Smooth muscle cell (in vitro differentiated cells): ENCODE results near the gene TKTL2. TPM values are rescaled to one million over a fixed set of nuclear protein-coding genes. Genes with fewer than 3 reads are reported as not detected.

Source experiments
- DNase-seq: peaks from one replicate; lab custom pipeline; 2025; ENCODE audit not compliant: unreplicated experiment; lab: John Stamatoyannopoulos, UW
- H2AFZ ChIP-seq: fragments of 200-600 bp; sonication (generic); 2 replicates; pipeline ENCODE4 v1.6.0; 2016; ENCODE audit warnings: antibody characterized with exemption, low read depth, mild to moderate bottlenecking
- H3F3A ChIP-seq: fragments of 200-600 bp; sonication (generic); 2 replicates; pipeline ENCODE4 v1.6.0; 2017; ENCODE audit warnings: antibody characterized with exemption, low read depth
- H3K27ac ChIP-seq: fragments of 200-600 bp; sonication (generic); 2 replicates; pipeline ENCODE4 v1.5.1; 2016; ENCODE audit warnings: low read depth, mild to moderate bottlenecking
- H3K27me3 ChIP-seq: fragments of 200-600 bp; sonication (generic); 2 replicates; pipeline ENCODE4 v1.6.1; 2016; ENCODE audit warnings: low read depth, mild to moderate bottlenecking
- H3K36me3 ChIP-seq: fragments of 200-600 bp; sonication (generic); 2 replicates; pipeline ENCODE4 v1.5.1; 2016; ENCODE audit warnings: low read depth
- H3K4me1 ChIP-seq: fragments of 200-600 bp; sonication (generic); 2 replicates; pipeline ENCODE4 v1.5.1; 2016; ENCODE audit warnings: low read depth
- H3K4me2 ChIP-seq: fragments of 200-600 bp; sonication (generic); 2 replicates; pipeline ENCODE4 v1.6.0; 2016; ENCODE audit warnings: mild to moderate bottlenecking
- H3K4me3 ChIP-seq: fragments of 200-600 bp; sonication (generic); 2 replicates; pipeline ENCODE4 v1.5.1; 2016; ENCODE audit warnings: mild to moderate bottlenecking
- H3K79me2 ChIP-seq: fragments of 200-600 bp; sonication (generic); 2 replicates; pipeline ENCODE4 v1.6.0; 2016; ENCODE audit warnings: low read depth, mild to moderate bottlenecking
- H3K9ac ChIP-seq: fragments of 200-600 bp; sonication (generic); 2 replicates; pipeline ENCODE4 v1.6.0; 2016; ENCODE audit warnings: low read depth
- H3K9me3 ChIP-seq: fragments of 200-600 bp; sonication (generic); replicated peaks from 2 replicates; pipeline ENCODE4 v1.5.1; 2016; ENCODE audit warnings: low read depth
- H4K20me1 ChIP-seq: fragments of 200-600 bp; sonication (generic); 2 replicates; pipeline ENCODE4 v1.6.0; 2016; ENCODE audit warnings: low read depth
- WGBS: methylation state at CpG from one replicate; pipeline ENCODE4 v1.1.7; 2016; ENCODE audit warnings: low lambda C conversion rate; 5-methylcytosine and 5-hydroxymethylcytosine counted together
- polyA plus RNA-seq: library from polyadenylated mRNA; unstranded; fragments of >200 nt; fragmentation: Nextera tagmentation; extraction: Ambion mirVana; gene quantifications from 2 replicates; pipeline ENCODE4 v1.2.1, GENCODE V29; 2016
- total RNA-seq: library from RNA; depleted of rRNA; stranded (reverse); fragments of >200 nt; gene quantifications from 2 replicates; pipeline ENCODE4 v1.2.3, GENCODE V29; 2014
- TF ChIP-seq, protein P1 (sequence below): fragments of 200-600 bp; sonication (generic); IDR thresholded peaks from 2 replicates; pipeline ENCODE4 v1.5.1; 2017; ENCODE audit warnings: borderline replicate concordance, mild to moderate bottlenecking, antibody characterized with exemption; ENCODE audit not compliant: insufficient read depth, poor library complexity, severe bottlenecking

Gene TKTL2
- total and polyA plus RNA-seq, 2 experiments from 2014 or later = not detected

DNA sequence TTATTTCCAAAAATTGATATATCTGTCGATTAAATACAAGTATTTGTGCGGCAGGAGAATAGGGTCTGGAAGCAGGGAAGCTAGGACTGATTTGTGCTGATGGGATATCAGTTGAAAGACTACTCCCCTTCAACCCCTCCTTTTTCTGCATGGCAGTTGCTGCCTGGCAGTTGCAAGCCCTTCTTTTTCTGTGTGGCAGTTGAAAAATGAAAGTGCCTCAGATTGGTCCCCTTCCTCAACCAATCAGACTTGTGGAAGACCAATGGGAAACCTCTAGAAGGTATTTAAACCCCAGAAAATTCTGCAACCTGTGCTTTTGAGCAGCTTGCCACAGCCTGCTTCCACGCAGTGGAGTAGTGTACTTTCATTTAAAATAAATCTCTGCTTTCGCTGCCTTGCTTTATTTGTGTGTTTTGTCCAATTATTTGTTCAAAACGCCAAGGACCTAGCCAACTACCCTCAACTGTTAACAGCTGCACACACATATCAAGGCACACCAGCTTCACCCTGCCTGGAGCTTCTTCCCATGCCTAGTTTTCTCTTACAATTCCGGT is 19.5 kb upstream of the TKTL2 start:
- no peaks in the 10 kb centered on the region for H4K20me1 ChIP-seq

DNA sequence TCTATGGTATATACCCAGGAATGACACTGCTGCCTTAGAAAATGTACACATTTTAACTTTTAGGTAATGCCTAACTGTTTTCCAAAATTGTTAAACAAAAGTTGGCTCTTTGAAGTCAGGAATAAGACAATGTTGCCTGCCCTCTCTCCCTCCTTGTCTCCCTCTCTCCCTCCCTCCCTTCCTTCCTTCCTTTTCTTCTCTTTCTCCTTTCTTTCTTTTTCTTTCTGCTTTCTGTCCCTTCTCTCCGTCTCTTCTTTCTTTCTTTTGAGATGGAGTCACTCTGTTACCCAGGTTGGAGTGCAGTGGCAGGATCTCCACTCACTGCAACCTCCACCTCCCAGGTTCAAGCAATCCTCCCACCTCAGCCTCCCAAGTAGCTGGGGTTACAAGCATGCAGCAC is 16.4 kb upstream of the TKTL2 start:
- Histone ChIP-seq H3K27me3 (no peaks in the 10 kb centered on the region), H3K4me1 (no peaks in the 10 kb centered on the region), H3K4me2 (no peak overlapping the region), H3K9me3 (no peaks in the 10 kb centered on the region), H3F3A (no peaks in the 10 kb centered on the region), H3K79me2 (peaks cover 4% of the 10 kb centered on the region), H3K27ac (no peak overlapping the region), H3K4me3 (no peak overlapping the region), H4K20me1 (no peaks in the 10 kb centered on the region), H2AFZ (peak overlapping the region; percentile 33), H3K9ac (no peak overlapping the region), H3K36me3 (no peaks in the 10 kb centered on the region)
- TF ChIP-seq, protein P1, sequence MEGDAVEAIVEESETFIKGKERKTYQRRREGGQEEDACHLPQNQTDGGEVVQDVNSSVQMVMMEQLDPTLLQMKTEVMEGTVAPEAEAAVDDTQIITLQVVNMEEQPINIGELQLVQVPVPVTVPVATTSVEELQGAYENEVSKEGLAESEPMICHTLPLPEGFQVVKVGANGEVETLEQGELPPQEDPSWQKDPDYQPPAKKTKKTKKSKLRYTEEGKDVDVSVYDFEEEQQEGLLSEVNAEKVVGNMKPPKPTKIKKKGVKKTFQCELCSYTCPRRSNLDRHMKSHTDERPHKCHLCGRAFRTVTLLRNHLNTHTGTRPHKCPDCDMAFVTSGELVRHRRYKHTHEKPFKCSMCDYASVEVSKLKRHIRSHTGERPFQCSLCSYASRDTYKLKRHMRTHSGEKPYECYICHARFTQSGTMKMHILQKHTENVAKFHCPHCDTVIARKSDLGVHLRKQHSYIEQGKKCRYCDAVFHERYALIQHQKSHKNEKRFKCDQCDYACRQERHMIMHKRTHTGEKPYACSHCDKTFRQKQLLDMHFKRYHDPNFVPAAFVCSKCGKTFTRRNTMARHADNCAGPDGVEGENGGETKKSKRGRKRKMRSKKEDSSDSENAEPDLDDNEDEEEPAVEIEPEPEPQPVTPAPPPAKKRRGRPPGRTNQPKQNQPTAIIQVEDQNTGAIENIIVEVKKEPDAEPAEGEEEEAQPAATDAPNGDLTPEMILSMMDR = no peak
- DNase-seq = no peak
- 80% methylated on average over 1 of the region's 1 CpG for WGBS

More for the DNA sequence above, 19.5 kb upstream of the TKTL2 start:
- H3K4me3 ChIP-seq = no peak overlapping the region
- H3K4me1 ChIP-seq = peaks cover 12% of the 10 kb centered on the region
- no peaks in the 10 kb centered on the region for H3F3A ChIP-seq
- H3K36me3 ChIP-seq = no peaks in the 10 kb centered on the region
- no peaks in the 10 kb centered on the region for H3K27me3 ChIP-seq
- no peaks in the 10 kb centered on the region for H3K9me3 ChIP-seq
- DNase-seq = no peak
- H3K79me2 ChIP-seq = peaks cover 35% of the 10 kb centered on the region
- no peak overlapping the region for H3K9ac ChIP-seq
- WGBS = 92% methylated on average over 6 of the region's 6 CpGs
- no peak overlapping the region for H2AFZ ChIP-seq
- no peak overlapping the region for H3K27ac ChIP-seq
- TF ChIP-seq, protein P1 = no peak
- peak overlapping the region; percentile 94 for H3K4me2 ChIP-seq

DNA sequence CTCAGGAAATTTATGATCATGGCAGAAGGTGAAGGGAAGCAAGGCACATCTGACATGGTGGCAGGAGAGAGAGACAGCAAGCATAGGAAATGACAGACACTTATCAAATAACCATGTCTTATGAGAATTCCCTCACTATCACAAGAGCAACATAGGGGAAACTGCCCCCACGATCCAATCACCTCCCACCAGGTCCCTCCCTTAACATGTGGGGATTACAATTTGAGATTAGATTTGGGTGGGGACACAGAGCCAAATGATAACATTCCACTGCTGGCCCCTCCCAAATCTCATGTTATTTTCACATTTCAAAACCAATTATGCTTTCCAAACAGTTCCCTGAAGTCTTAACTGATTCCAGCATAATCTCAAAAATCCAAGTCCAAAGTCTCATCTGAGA is 12.8 kb upstream of the TKTL2 start:
- Histone ChIP-seq H3K27me3 (no peaks in the 10 kb centered on the region), H3K4me1 (no peaks in the 10 kb centered on the region), H3K79me2 (no peaks in the 10 kb centered on the region), H3F3A (no peaks in the 10 kb centered on the region), H4K20me1 (no peaks in the 10 kb centered on the region), H3K4me2 (no peak overlapping the region), H3K4me3 (no peak overlapping the region), H2AFZ (no peak overlapping the region), H3K9me3 (no peaks in the 10 kb centered on the region), H3K27ac (no peak overlapping the region), H3K36me3 (no peaks in the 10 kb centered on the region), H3K9ac (no peak overlapping the region)
- TF ChIP-seq, protein P1 = no peak
- WGBS = 95% methylated on average over 1 of the region's 1 CpG
- no peak for DNase-seq

DNA sequence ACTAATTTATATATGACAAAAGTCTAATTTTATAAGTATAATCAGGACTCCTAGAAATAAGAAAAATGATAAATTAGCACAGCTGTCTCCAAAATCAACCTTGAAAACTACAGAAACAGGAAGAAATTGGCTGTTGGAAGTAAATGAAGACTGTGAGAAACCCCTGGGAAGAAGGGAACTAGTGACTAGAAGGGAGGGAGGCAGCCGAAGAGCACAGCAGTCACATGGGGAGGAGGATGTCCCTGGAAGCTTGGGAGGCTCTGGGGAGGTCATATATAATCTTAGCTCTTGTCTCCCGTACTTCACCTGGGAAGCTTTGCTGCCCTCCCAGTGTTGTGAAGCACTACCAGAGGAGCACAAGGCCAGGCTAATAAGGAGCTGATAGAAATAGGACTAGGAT is 12.0 kb upstream of the TKTL2 start:
- no peaks in the 10 kb centered on the region for H3F3A ChIP-seq
- no peaks in the 10 kb centered on the region for H3K4me1 ChIP-seq
- H3K4me2 ChIP-seq = no peak overlapping the region
- H3K79me2 ChIP-seq = no peaks in the 10 kb centered on the region
- H3K9me3 ChIP-seq = no peaks in the 10 kb centered on the region
- no peaks in the 10 kb centered on the region for H4K20me1 ChIP-seq
- no peaks in the 10 kb centered on the region for H3K36me3 ChIP-seq
- H2AFZ ChIP-seq = peak overlapping the region; percentile 68
- TF ChIP-seq, protein P1 = no peak
- H3K27me3 ChIP-seq = no peaks in the 10 kb centered on the region
- DNase-seq = no peak
- H3K27ac ChIP-seq = no peak overlapping the region
- no peak overlapping the region for H3K9ac ChIP-seq
- WGBS = 68% methylated on average over 2 of the region's 2 CpGs
- no peak overlapping the region for H3K4me3 ChIP-seq
